Activated gamma-delta T cell (primary cell): ENCODE results near the gene STRAP.
"Not testable (repeated sequence)": the region's sequence is repeated elsewhere in the genome, so short reads cannot be mapped to it uniquely, and the experiment has no call there.

Experiments
- DNase-seq: peaks from one replicate; lab custom pipeline; 2025; lab: John Stamatoyannopoulos, UW

Gene STRAP

DNA sequence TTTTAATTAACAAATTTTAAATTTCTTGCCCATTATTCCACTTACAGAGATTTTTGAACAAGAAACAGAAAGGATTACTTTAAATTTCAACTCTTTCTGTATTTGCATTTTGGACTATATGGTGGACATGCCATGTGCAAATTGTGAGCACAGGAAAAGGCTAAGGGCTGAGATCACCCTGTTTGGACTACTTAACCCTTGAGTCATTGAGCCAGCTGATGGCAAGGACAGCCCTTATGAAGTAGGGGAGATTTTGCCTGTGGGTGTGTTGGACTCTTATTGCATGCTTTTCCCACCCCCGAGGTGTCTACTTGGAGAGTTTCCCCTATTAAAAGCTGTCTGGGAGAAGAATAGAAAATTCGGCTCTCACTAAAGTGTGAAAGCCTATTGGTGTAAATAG is 46.2 kb downstream of the STRAP start:
- no peak for DNase-seq

DNA sequence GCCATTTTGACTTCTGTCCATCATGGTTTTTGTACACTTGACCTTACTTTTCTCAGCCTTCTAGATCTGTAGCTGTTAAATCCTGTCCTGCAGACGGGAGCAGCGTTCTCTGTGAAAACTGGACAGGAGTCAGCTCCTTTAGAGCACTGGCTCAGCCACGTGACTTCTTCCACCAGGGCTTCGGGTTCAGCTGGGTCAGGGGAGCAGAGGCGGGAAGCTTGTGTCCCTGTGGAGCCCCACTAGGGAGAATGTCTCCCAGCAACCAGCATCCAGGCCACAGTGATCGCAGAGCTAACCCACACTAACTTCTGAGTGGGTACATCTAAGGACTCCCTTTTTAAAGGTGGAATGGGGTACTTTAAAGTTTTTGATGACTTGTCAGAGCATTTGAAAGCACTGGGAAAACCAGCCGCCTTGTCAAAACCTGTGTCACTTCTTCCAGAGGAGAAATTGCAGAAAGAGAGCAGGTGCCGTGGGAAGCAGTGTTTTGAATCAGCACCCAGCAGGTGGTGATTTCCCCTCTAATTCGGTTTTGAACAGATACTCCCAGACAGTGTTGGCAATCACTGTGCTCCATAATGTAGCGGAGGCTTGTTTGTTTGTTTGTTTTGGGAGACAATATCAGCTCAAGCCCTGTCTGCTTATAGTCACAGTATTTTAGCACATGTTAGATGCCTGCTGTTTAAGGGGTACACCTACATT is 46.8 kb downstream of the STRAP start:
- no peak for DNase-seq

DNA sequence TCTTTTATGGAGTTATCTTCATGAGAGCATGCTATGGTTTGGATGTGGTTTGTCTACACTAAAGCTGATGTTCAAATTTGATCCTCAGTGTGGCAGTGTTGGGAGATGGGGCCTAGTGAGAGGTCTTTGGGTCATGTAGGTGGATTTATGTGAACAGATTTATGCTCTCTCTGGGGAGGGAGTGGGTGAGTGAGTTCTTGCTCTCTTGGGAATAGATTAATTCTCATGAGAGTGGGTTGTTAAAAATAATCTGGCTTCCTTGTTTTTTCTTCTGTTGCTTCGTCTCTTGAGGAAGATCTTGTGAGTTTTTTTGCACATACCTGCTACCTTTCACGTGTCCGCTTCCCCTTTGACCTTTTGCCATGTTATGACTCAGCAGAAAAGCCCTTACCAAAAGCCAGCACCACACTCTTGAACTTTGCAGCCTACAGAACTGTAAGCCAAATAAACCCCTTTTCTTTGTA is 49.4 kb downstream of the STRAP start:
- no peak for DNase-seq

DNA sequence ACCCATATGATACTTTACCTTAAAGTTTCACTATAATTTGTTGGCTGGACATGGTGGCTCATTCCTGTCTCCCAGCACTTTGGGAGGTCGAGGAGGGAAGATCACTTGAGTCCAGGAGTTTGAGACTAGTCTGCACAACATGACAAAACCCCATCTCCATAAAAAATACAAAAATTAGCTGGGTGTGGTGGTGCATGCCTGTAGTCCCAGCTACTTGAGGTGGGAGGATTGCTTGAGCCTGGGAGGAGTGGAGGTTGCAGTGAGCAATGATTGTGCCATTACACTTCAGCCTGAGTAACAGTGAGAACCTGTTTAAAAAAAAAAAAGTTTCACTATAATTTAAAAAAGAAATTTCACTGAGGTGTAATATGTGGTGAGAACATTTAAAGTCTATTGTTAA is 50.1 kb downstream of the STRAP start:
- DNase-seq: no peak

DNA sequence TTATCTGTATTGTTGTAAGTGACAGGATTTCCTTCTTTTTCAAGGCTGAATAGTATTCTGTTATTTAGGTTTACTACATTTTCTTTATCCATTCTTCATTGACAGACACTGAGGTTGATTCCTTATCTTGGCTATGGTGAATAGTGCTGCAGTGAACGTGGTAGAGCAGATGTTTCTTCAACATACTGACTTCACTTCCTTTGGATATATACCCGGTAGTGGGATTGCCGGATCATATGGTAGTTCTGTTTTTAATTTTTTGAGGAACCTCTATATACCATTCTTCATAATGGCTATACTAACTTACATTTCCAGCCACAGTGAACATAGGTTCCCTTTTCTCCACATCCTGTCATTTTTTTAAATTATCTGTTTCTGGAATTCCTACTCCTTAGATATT is 50.8 kb downstream of the STRAP start:
- no peak for DNase-seq

DNA sequence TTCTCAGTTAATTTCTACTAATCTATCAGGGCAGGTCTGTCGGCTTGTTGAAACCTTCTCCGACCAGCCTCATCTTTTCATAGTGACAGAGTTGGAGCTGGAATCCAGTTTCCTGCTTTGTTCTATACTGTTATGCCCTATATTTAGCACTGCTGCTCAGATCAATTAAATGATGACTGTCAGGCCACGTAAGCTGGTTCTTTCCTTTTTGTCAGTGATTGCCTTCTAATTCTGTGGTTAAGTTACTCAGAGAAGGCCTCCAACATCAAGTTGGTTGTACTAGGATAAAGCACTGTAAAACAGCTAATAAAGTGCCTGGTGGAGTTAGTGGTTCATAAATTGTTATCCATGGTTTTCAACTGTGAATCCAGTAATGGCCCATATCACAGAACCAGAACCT is 51.6 kb downstream of the STRAP start:
- DNase-seq: no peak

DNA sequence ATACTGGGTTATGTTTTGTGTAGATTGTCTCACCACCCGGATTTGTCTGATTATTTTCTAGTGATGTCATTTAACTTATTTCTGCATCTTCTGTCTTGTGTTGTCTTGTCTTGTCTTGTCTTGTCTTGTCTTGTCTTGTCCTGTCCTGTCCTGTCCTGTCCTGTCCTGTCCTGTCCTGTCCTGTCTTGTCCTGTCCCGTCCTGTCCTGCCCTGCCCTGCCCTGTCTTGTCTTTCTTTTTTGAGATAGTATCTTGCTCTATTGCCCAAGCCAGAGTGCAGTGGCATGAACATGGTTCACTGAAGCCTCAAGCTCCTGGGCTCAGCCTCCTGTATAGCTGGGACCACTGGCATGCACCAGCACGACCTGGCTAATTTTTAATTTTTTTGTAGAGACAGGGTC is 54.6 kb downstream of the STRAP start:
- no peak for DNase-seq

DNA sequence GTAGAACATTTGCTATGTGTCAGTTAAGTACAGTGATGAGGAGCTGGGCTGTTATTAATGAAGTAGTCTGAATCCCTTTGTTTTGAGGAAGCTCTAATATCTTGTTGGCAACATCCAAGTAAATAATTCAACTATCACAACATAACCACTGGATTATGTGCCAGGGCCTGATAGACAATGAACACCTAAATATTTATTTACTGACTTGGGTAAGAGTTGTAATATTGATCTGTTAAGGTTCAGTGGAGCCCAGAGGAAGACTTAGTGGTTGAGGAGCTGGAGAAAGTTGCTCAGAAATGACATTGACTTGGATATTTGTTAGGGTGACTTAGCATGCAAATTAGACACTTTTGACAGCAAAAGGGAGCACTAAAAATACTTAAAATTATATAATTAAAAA is 55.7 kb downstream of the STRAP start:
- no peak for DNase-seq

DNA sequence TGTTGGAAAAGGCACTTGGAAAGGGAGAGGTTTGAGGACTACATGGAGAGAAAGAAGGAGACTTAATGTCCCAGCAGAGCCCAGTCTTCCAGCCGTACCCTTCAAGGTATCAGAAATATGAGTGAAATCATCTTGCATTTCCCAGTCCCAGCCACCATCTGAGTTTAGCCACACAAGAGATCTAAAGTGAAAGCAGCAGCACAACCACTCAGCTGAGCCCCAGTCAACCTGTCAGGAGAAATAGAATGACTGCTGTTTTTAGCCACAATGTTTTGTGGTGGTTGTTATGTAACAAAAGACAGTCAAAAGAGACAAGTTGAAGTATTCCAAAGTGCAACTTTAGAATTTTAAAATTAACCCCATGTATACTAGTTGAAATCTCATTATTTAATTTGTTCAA is 56.9 kb downstream of the STRAP start:
- no peak for DNase-seq

DNA sequence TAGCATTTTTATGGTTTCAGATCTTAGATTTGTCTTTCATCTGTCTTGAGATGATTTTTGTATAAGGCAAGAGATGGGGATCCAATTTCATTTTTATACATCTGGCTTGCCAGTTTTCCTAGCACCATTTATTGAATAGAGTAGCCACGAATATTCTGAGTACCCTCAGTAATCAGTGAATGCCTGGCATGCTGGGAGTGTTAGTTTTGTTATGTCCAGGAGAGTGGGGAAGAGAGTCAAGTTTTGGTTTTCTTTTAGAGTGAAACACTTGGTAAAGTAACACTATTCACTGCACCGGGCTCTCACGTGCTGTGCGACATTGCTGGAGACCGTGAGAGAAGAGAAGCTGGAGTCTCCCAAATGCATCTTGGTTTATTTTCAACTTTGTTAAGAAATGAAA is 60.3 kb downstream of the STRAP start:
- no peak for DNase-seq

DNA sequence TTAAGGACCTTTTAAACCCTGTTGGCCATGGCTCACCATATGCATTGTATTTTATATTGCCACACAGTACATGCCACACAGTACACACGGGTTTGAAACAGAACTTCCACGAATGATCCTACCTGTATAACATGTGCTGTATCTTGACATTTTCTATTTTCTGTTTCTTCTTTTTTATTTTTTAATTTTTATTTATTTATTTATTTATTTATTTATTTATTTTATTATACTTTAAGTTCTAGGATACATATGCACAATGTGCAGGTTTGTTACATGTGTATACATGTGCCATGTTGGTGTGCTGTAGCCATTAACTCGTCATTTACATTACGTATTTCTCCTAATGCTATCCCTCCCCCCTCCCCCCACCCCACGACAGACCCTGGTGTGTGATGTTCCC is 61.3 kb downstream of the STRAP start:
- not testable (repeated sequence) for DNase-seq

DNA sequence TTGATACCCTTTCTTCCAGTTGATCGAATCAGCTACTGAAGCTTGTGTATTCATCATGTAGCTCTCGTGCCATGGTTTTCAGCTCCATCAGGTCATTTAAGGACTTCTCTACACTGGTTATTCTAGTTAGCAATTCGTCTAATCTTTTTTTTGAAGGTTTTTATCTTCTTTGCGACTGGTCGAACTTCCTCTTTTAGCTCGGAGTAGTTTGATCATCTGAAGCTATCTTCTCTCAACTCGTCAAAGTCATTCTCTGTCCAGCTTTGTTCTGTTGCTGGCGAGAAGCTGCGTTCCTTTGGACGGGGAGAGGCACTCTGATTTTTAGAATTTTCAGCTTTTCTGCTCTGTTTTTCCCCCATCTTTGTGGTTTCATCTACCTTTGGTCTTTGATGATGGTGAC is 66.3 kb downstream of the STRAP start:
- DNase-seq: not testable (repeated sequence)
